ENCODE measurements around the gene MOCOS. TPM values are rescaled to one million over a fixed set of nuclear protein-coding genes. Genes with fewer than 3 reads are reported as not detected.

Gene MOCOS
- total and polyA plus RNA-seq, 2 donors (not counting 1 experiment from before 2014, with no cell fraction given): 0.01 to 0.05 TPM

DNA sequence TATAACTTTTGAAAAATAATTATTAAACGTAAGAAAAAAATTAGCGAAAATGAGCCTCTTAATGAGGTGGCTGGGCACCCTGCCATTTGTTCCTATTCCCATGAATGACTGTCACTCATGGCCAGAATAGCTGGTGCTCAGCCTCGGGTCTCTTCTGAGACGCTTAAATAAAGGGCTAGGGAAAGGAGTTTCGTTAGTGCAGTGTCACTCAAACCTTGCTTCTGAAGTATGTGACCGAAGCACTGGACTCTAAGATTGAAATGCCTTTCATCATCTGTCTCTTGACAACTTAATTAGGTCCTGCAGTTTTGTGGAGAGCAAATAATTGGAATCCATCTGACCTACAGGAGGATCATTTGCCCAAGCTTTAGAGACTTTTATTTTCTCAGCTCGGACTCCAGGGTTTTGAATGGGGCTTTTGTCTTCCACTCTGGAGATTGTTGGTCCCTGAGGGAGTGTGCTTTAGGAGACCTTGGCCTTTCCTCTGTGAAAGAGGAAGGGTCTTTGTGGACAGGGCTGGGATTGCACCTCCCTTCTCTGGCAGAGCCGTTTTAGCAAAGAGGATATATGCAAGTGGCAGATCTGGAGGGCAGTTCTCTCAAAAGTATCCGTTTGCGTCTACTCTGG, 67.9 kb downstream of the MOCOS start:
- peaks cover 37% of the 10 kb centered on the region for H3K27me3 Mint-ChIP-seq
- Histone ChIP-seq H3K27me3 (replicated peaks in 1 of 4; ENCODE audit: control extremely low read depth in 1 of 4, control insufficient read depth in 3 of 4, insufficient read depth in 4 of 4, low read length in 3 of 4) (peaks cover 0 to 7% (median 2%) of the 10 kb centered on the region in 4 experiments), H3K4me3 (ENCODE audit: control extremely low read depth in 1 of 5, extremely low read depth in 1 of 5, insufficient read depth in 1 of 5, low read depth in 2 of 5, low read length in 4 of 5) (no peak overlapping the region), H3K9me3 (ENCODE audit: control extremely low read depth in 1 of 3, control insufficient read depth in 2 of 3, insufficient read depth in 1 of 3, low read length in 2 of 3) (no peaks in the 10 kb centered on the region), H3K4me1 (ENCODE audit: control insufficient read depth in 2 of 2, insufficient read depth in 2 of 2, low read length in 2 of 2) (no peaks in the 10 kb centered on the region), H3K79me2 (ENCODE audit: control insufficient read depth, insufficient read depth, low read length) (no peaks in the 10 kb centered on the region), H3K4me2 (replicated peaks; ENCODE audit: low read depth, low read length, poor library complexity, severe bottlenecking) (no peak overlapping the region), H3K9ac (ENCODE audit: low read length) (no peak overlapping the region), H4K20me1 (ENCODE audit: control insufficient read depth, insufficient read depth, low read length, poor library complexity, severe bottlenecking) (no peaks in the 10 kb centered on the region), H2AFZ (ENCODE audit: insufficient read depth, low read depth, low read length, poor library complexity, severe bottlenecking) (no peak overlapping the region), H3K27ac (ENCODE audit: low read length in 2 of 2) (no peak overlapping the region), H3K36me3 (replicated peaks in 1 of 2; ENCODE audit: control extremely low read depth in 1 of 2, control insufficient read depth in 1 of 2, extremely low read depth in 1 of 2, insufficient read depth in 2 of 2, low read length in 1 of 2) (no peaks in the 10 kb centered on the region)
- ChIA-PET CTCF (no interaction called here), POLR2A (no interaction called here)
- no peak for TF ChIP-seq EZH2 (IDR thresholded peaks at IDR 0.05; ENCODE audit: borderline replicate concordance, insufficient read depth, low read depth, low read length, poor library complexity, severe bottlenecking)
- DNase-seq: no peak
- no peak overlapping the region for H3K4me3 Mint-ChIP-seq
- no peak overlapping the region for H3K27ac Mint-ChIP-seq
- no peaks in the 10 kb centered on the region for H3K9me3 Mint-ChIP-seq (ENCODE audit: insufficient read depth)
- 96% methylated on average over 7 of the region's 10 CpGs for WGBS (ENCODE audit: insufficient coverage)
- H3K4me1 Mint-ChIP-seq: no peaks in the 10 kb centered on the region
- no peak for ATAC-seq (ENCODE audit: low read depth)
- intact Hi-C loops (cut with micrococcal nuclease): no loop called here

DNA sequence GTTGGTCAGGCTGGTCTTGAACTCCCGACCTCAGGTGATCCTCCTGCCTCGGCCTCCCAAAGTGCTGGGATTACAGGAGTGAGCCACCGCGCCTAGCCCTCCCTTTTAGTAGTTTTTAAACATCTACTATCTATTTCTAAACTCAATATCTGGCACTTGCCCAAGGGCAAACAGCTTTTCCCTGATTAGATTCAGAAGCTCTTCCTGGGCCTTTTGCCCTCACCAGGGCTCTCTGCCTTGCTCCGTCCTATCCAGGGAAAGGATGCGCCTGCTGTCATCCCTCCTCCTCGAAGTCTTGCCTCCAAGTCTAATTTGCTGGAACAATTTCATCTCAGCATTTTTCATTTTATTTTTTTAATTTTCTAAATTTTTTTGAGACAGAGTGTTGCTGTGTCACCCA, 68.8 kb downstream of the MOCOS start:
- 100% methylated on average over 5 of the region's 7 CpGs for WGBS (ENCODE audit: insufficient coverage)
- Mint-ChIP-seq H3K4me3 (no peak overlapping the region), H3K27me3 (peaks cover 37% of the 10 kb centered on the region), H3K4me1 (no peaks in the 10 kb centered on the region), H3K9me3 (ENCODE audit: insufficient read depth) (no peaks in the 10 kb centered on the region), H3K27ac (no peak overlapping the region)
- H3K9me3 ChIP-seq (ENCODE audit: control extremely low read depth in 1 of 3, control insufficient read depth in 2 of 3, insufficient read depth in 1 of 3, low read length in 2 of 3): no peaks in the 10 kb centered on the region
- no peak overlapping the region for H2AFZ ChIP-seq (ENCODE audit: insufficient read depth, low read depth, low read length, poor library complexity, severe bottlenecking)
- H3K4me2 ChIP-seq (replicated peaks; ENCODE audit: low read depth, low read length, poor library complexity, severe bottlenecking): no peak overlapping the region
- ChIA-PET POLR2A (no interaction called here), CTCF (no interaction called here)
- H3K9ac ChIP-seq (ENCODE audit: low read length): no peak overlapping the region
- no peak overlapping the region for H3K4me3 ChIP-seq (ENCODE audit: control extremely low read depth in 1 of 5, extremely low read depth in 1 of 5, insufficient read depth in 1 of 5, low read depth in 2 of 5, low read length in 4 of 5)
- no peaks in the 10 kb centered on the region for H3K36me3 ChIP-seq (replicated peaks in 1 of 2; ENCODE audit: control extremely low read depth in 1 of 2, control insufficient read depth in 1 of 2, extremely low read depth in 1 of 2, insufficient read depth in 2 of 2, low read length in 1 of 2)
- ATAC-seq (ENCODE audit: low read depth) (no peak), DNase-seq (no peak)
- intact Hi-C loops (cut with micrococcal nuclease): no loop called here
- no peak overlapping the region for H3K27ac ChIP-seq (ENCODE audit: low read length in 2 of 2)
- H3K27me3 ChIP-seq (replicated peaks in 1 of 4; ENCODE audit: control extremely low read depth in 1 of 4, control insufficient read depth in 3 of 4, insufficient read depth in 4 of 4, low read length in 3 of 4): peaks cover 0 to 7% (median 0%) of the 10 kb centered on the region in 4 experiments
- TF ChIP-seq EZH2 (IDR thresholded peaks at IDR 0.05; ENCODE audit: borderline replicate concordance, insufficient read depth, low read depth, low read length, poor library complexity, severe bottlenecking): no peak
- TF ChIP-seq, protein P1, sequence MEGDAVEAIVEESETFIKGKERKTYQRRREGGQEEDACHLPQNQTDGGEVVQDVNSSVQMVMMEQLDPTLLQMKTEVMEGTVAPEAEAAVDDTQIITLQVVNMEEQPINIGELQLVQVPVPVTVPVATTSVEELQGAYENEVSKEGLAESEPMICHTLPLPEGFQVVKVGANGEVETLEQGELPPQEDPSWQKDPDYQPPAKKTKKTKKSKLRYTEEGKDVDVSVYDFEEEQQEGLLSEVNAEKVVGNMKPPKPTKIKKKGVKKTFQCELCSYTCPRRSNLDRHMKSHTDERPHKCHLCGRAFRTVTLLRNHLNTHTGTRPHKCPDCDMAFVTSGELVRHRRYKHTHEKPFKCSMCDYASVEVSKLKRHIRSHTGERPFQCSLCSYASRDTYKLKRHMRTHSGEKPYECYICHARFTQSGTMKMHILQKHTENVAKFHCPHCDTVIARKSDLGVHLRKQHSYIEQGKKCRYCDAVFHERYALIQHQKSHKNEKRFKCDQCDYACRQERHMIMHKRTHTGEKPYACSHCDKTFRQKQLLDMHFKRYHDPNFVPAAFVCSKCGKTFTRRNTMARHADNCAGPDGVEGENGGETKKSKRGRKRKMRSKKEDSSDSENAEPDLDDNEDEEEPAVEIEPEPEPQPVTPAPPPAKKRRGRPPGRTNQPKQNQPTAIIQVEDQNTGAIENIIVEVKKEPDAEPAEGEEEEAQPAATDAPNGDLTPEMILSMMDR (IDR thresholded peaks at IDR 0.05): no peak
- H4K20me1 ChIP-seq (ENCODE audit: control insufficient read depth, insufficient read depth, low read length, poor library complexity, severe bottlenecking): no peaks in the 10 kb centered on the region
- no peaks in the 10 kb centered on the region for H3K79me2 ChIP-seq (ENCODE audit: control insufficient read depth, insufficient read depth, low read length)
- H3K4me1 ChIP-seq (ENCODE audit: control insufficient read depth in 2 of 2, insufficient read depth in 2 of 2, low read length in 2 of 2): no peaks in the 10 kb centered on the region
